Brain microvascular endothelial cell (primary cell): ENCODE data around the gene FBLN1.

Experiments used
- DNase-seq: peaks from one replicate; pipeline ENCODE4 v3.0.0-alpha.2; 2020
- H3K27ac ChIP-seq: fragments of 250-450 bp; sonication (Bioruptor Pico); 2 replicates; pipeline ENCODE4 v1.5.1; 2020; ENCODE audit warnings: mild to moderate bottlenecking, moderate library complexity
- H3K27me3 ChIP-seq: fragments of 250-450 bp; sonication (Bioruptor Pico); replicated peaks from 2 replicates; pipeline ENCODE4 v1.5.1; 2020; ENCODE audit warnings: mild to moderate bottlenecking
- H3K36me3 ChIP-seq: fragments of 250-450 bp; sonication (Bioruptor Pico); replicated peaks from 2 replicates; pipeline ENCODE4 v1.5.1; 2020; ENCODE audit warnings: mild to moderate bottlenecking
- H3K4me3 ChIP-seq: 2 replicates; pipeline ENCODE4 v1.5.1; 2011; ENCODE audit warnings: low read depth, mild to moderate bottlenecking, control low read depth, low read length, moderate library complexity
- CTCF ChIP-seq: IDR thresholded peaks from 2 replicates; pipeline ENCODE4 v1.5.1; 2011; ENCODE audit warnings: low read depth, mild to moderate bottlenecking, moderate library complexity, low read length, control low read depth, inconsistent platforms; ENCODE audit errors: missing control alignments
- in situ Hi-C: cut with HindIII; loops from 2 replicates; pipeline ENCODE4 v1.10.0; 2017; ENCODE audit warnings: low sequenced_read_pairs, low pct_ligation_motif_present

The FBLN1 gene

GRCh38 chr22:45638834-45639746, 136.4 kb downstream of the FBLN1 start:
- in situ Hi-C loops = no loop called here
- H3K36me3 ChIP-seq = no peaks in the 10 kb centered on the region
- DNase-seq = peak; percentile 12
- peak overlapping the region; percentile 12 for H3K4me3 ChIP-seq
- TF ChIP-seq CTCF = peak; percentile 20
- no peaks in the 10 kb centered on the region for H3K27me3 ChIP-seq
- no peak overlapping the region for H3K27ac ChIP-seq

GRCh38 chr22:45639747-45640102, 137.0 kb downstream of the FBLN1 start:
- in situ Hi-C loops = no loop called here
- no peak overlapping the region for H3K4me3 ChIP-seq
- H3K27ac ChIP-seq = no peak overlapping the region
- DNase-seq = no peak
- H3K36me3 ChIP-seq = no peaks in the 10 kb centered on the region
- no peaks in the 10 kb centered on the region for H3K27me3 ChIP-seq
- TF ChIP-seq CTCF = no peak

- DNase-seq = no peak
- Histone ChIP-seq H3K4me3 (no peak overlapping the region), H3K27ac (no peak overlapping the region), H3K36me3 (no peaks in the 10 kb centered on the region), H3K27me3 (no peaks in the 10 kb centered on the region)
- in situ Hi-C loops = no loop called here
- TF ChIP-seq CTCF = no peak
Measured at GRCh38 chr22:45640291-45640940, 137.7 kb downstream of the FBLN1 start.

GRCh38 chr22:45640941-45641621, 138.4 kb downstream of the FBLN1 start:
- Histone ChIP-seq H3K4me3 (no peak overlapping the region), H3K36me3 (no peaks in the 10 kb centered on the region), H3K27me3 (no peaks in the 10 kb centered on the region), H3K27ac (no peak overlapping the region)
- TF ChIP-seq CTCF = no peak
- no peak for DNase-seq
- in situ Hi-C loops = no loop called here

GRCh38 chr22:45642986-45643385, 140.3 kb downstream of the FBLN1 start:
- Histone ChIP-seq H3K27ac (no peak overlapping the region), H3K36me3 (no peaks in the 10 kb centered on the region), H3K27me3 (no peaks in the 10 kb centered on the region), H3K4me3 (no peak overlapping the region)
- TF ChIP-seq CTCF = no peak
- in situ Hi-C loops = no loop called here
- no peak for DNase-seq
